ENCODE results near the gene IL2RA.

DNA sequence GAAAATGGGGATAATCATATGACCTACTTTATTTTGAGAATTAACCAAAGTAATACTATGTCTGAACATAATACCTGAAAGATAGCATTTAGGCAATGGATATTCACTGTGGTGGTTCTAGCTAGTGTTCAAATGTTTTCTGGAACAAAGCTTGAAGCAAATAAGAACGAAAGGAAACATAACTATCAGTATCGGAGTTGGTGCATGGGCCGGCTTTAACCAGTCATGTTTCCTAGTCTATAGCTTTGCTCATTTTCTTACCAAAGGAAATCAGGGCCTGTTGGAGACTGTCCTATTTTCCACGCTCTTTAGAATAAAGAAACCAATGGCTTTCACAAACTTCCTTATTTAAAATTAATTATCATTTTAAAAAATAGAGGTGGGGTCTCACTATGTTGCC is 8.9 kb downstream of the IL2RA start:
- TF ChIP-seq, protein P1, sequence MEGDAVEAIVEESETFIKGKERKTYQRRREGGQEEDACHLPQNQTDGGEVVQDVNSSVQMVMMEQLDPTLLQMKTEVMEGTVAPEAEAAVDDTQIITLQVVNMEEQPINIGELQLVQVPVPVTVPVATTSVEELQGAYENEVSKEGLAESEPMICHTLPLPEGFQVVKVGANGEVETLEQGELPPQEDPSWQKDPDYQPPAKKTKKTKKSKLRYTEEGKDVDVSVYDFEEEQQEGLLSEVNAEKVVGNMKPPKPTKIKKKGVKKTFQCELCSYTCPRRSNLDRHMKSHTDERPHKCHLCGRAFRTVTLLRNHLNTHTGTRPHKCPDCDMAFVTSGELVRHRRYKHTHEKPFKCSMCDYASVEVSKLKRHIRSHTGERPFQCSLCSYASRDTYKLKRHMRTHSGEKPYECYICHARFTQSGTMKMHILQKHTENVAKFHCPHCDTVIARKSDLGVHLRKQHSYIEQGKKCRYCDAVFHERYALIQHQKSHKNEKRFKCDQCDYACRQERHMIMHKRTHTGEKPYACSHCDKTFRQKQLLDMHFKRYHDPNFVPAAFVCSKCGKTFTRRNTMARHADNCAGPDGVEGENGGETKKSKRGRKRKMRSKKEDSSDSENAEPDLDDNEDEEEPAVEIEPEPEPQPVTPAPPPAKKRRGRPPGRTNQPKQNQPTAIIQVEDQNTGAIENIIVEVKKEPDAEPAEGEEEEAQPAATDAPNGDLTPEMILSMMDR (IDR thresholded peaks at IDR 0.05), result no peak
- no peak for TF ChIP-seq POLR2A (IDR thresholded peaks at IDR 0.05)

Measured in breast epithelium (tissue), 3 donors.